ENCODE results near the gene NEURL1.
"Not testable (repeated sequence)": the region's sequence is repeated elsewhere in the genome, so short reads cannot be mapped to it uniquely, and the experiment has no call there.

Gene NEURL1

DNA sequence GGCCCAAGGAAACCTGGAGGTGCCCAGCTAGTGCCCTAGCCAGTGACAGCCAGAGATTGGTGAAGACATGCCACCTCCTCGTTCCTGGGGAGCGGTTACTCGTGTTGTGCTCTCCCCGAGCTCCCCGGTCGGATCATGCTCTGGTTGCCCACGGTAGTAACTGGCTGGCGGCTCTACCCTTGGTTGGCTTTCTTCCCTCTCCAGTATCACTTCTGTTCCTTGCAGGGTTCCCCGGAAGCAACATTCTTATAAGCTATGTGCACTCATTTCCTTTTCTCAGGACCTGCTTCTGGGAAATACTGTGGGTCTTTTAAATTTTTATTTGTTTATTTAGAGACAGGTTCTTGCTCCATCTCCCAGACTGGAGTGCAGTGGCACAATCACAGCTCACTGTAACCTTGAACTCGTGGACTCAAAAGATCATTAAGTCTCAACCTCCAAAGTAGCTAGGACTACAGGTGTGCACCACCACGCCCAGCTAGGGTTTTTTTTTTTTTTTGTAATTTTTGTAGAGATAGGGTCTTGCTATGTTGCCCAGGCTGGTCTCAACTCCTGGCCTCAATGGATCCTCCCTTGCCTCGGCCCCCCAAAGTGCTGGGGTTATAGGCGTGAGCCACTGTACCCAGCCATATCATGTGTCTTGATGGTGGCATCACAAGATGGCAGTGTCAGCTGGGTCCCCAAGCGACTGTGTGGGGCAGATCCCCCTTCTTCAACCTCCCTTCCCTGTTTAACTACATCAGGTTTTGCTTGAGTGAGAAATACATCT, 27.9 kb upstream of the NEURL1 start:
- peak; percentile 11 for DNase-seq (ENCODE audit: low spot score)

DNA sequence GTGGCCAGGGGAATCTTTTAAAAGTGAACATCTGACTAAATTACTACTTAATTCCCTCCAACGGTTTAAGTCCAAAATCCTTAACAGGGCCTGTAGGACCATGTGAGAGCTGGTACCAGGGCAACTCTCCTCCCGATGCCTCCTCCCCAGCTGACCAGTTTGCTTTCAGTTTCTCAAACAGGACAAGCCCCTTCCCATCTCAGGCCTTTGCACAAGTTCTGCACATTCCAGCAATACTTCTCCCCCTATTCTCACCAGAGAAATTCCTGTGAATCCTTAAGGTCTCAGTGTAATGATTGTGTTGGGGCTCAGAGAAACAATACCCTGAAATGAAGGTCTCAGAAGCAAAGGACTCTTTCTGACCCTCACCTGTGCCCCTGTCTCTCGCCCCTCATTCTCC, 26.8 kb upstream of the NEURL1 start:
- no peak for DNase-seq (ENCODE audit: low spot score)

DNA sequence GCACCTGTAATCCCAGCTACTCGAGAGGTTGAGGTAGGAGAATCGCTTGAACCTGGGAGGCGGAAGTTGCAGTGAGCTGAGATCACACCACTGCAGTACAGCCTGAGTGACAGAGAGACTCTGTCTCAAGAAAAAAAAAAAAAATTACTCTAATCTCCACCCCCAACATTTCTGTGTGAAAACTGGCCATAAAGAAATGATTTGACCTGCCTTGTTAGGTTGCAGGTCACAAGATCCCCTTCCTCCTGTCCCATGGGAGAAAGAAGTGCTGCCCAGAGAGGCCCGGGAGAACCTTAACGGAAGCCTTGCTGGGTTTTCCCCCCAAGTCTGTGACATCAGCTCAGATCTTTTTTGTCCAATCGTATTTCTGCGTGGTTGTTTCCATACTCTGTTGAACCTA, 26.1 kb upstream of the NEURL1 start:
- no peak for DNase-seq (ENCODE audit: low spot score)

DNA sequence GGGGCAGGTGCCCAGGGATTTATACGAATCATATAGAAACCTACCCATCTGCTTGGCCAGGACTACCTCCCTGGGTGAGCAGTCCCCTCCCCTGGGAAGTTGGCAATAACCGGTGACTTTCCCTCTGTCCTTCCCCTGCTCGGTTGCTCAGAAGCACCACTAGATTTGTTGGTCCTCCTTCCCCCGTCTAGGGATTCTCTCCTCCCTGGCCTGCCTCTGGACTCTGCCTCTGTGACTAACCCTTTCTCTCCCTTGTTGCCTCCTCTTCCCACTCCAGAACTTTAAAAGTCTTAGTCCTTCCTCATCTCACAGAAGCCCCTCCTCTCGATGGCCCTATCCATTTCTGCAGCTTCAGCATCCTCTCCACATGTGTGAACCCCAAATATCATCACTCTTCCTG, 24.3 kb upstream of the NEURL1 start:
- DNase-seq (ENCODE audit: low spot score) = no peak

DNA sequence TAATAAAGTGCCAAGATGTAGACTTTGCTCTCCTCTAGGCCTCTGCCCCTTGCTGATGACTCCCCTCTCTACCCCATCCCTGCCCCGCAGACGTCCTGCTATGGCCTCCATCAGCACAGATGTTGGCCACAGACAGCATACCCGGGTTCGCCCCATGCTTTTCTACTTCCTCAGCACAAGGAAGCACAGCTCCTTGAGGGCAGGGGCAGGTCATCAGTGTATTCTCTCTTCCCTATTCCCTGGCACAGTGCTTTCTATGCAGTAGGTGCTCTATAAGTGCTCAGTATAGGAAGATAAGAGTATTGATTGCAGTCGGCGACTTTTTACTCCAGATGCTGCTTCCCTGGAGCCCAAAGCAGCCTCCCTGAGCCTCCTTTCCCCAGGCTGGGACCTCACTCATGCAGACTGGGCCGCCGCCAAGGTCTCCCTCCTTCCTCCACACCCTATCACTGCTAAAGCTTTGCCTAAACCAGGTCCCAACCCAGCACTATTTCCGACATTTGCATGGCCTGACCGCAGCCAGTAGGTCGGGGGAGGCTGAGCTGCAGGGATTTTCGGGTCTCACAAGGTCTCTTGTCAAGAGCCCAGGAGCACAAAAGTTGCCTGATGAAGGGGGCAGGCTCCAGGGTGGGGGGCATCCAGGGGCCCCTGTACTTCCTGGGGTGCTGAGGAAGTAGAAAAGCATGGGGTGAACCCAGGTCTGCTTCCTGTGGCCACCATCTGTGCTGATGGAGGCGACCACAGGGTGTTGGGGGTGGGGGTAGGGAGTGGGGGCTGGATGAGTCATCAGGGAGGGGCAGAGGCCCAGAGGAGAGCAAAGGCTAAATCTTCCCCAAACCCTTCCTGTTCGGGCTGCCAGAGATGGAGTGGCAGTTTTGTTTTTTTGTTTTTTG, 22.5 kb upstream of the NEURL1 start:
- no peak for DNase-seq (ENCODE audit: low spot score)

DNA sequence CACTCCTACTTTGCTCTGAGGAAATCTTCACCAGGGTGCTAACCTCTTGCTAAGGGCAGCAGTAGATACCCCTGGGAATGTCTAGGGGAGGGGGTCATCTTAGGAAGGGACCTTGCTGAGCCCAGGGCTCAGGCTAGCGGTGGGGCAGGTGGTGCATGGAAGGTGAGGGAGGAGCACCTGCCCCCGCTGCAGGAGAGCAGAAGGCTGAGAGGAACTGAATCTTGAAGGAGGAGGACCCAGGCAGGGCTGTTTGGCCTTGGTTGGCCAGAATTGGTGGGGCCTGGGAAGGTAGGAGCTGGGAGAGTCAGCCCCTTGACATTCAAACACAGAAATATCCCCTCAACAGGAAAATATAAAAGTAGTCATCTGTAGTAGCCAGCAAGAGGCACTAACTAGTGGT, 21.5 kb upstream of the NEURL1 start:
- no peak for DNase-seq (ENCODE audit: low spot score)

DNA sequence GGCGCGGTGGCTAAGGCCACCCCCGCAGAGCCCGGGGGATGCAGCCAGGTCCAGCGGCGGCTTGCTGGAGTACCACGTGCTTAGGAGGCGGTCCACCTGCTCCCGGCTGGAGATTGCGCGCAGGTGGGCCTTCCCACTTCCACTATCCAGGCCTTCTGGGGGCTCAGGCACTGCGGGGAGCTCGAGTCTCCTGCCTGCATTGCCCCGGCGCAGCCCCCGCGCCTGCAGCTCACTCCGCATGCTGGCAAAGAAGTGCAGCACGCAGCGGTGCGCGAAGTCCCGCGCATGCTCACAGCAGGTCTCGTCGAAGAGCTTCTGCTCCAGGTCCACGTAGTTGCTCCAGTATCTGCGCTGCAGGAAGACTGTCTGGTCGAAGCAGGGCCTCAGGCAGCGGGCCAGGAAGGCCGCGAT, 20.2 kb upstream of the NEURL1 start:
- no peak for DNase-seq (ENCODE audit: low spot score)

DNA sequence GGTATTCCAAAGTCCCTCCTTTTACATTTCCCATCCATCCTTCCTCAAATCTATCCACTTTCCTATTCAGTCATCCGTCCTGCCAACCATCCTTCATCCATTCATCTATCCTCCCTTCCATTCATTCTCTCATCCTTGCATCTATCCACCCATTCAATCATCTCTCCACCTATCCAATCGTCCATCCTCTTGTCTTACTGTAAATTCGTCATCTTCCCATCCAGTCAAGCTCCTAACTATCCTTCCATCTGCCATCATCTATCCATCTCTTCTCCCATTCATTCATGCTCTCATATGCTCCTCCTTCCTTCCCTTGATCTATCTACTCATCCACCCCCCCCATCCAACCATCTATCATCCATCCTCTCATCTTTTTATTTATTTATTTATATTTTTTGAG, 19.4 kb upstream of the NEURL1 start:
- DNase-seq (ENCODE audit: low spot score) = no peak

DNA sequence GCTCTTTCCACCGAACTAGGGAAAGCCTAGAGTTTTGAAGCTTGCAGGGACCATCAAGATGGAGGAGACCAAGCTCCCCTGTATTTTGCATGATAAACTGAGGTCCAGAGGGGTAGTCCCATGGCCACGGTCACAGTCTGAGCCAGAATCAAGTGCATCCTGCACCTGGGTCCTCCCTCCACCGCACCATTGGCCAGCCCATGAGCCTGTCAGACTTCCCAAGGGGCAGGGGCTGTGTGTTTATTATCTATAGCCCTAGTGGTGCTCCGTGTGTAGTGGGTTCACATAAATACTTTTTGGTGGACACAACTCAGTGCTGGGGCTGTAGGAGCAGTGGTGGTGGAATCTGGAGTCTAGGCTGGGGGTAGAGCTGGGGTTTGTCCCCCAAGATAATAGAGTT, 18.1 kb upstream of the NEURL1 start:
- no peak for DNase-seq (ENCODE audit: low spot score)

DNA sequence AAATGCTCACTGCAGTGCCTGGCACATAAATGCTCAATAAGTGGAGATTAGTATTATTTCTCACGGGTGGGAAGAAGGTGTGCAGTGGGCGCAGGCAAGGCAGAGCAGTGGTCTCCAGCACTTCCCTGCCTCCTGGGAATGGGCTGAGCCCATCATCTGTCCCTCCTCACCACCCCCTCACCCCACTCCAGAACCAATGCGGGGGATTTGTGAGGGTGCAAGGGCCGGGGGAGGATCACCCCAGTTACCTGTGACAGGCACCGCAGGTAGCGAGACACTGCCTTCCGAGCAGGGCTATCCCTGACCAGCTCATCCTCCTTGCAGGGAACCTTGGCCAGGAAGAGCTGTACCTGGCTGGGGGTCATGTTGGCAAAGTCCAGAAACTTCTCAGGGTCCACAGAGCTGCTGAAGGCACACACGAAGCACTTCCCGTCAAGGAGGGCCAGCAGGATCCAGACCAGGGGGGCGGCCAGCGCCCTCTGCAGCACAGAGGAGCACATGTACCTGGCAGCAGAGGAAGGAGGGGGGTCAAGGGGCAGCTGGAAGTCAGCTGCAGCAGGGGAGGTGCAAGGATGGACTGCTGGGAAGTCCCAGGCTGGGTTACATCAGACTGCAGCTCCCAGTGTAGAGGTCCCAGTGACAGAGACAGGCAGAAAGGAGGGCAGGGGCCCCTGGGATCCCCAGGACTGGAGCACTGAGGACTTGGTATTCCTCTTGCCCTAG, 17.3 kb upstream of the NEURL1 start:
- no peak for DNase-seq (ENCODE audit: low spot score)

DNA sequence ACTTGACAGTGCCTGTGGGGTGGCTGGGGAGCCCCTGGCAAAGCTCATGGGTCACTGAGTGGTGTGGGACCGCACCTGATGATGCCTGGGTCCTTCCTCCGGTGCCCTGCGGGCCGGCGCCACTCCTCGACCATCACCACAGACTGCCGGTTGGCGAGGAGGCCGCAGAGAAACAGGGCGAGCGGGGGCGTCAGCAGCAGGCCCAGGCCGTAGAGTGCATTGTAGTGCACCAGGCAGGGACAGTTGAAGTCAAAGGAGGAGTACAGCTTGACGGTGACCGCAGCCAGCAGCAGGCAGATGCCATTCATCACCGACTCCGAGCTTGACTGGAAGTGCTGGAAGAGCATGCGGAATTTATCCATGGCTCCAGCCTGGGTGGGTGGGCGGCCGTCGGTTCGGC, 14.8 kb upstream of the NEURL1 start:
- no peak for DNase-seq (ENCODE audit: low spot score)

DNA sequence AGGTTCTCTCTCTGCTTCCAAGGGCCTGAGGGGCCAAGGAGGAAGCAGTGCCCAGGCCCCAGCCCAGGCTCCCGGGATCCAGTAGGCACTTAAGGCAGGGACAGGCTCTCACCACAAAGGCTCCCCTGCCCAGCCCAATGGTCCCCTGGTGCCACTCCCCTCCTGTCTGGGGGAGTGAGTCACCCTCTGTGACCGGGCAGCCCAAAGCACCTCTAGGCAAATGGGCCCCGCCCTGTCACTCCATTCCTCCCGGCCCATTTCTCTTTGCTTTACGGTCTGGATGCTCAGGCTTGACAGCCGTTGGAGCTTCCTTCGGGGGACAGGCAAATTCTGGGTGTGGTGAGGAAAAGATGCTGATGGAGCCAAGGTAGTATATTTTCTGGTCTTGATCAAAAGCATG, 14.4 kb upstream of the NEURL1 start, which contains the start of gene CALHM3:
Gene CALHM3 (minus strand): TSS at position 106 of the 400 bp plus-strand sequence. CDS start 208 bp downstream, outside the sequence.
- DNase-seq (ENCODE audit: low spot score) = no peak

DNA sequence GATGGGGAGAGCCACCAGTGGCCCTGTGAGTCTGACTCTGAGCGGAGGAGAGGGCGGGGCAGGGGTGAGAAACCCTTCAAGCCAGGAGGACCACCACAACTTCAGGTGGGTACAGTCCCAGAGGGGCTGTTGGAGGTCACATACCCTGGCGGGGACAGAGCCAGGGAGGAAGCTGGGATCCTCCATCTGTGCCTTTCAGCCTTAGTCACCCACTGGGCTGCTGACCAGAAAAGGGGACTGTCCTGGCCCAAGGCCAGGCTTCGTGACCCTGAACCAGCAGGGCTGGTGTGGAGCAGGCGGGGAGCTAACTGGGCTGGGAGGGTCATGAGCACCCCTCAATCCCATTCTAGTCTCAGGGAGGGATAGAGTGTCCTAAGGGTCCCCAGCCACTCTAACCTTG, 13.0 kb upstream of the NEURL1 start:
- DNase-seq (ENCODE audit: low spot score) = no peak

DNA sequence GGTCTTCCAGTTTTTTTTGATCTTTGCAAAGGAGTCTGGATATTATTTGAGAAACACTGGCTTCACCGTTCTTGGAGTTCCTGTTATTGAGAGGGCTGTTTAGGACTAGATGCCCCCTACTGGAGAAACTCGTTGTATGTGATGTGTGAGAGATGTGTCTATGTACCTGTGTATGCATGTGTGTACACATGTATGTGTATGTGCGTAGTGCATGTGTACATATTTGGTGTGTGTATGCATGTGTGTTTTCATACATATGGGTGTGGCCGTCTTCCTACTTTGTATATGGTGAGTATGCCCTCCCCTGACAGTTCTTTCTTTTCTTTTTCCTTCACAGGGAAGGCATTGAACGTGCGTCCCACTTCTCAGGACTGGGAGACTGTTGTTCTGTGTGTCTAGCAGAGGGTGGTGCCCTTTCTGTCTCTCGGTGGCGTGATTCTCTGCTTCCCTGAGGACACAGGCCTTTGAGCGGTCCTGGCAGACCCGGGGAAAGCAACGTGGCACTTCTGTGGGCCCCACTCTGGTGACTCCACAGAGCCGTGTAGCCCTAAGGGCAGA, 11.5 kb upstream of the NEURL1 start:
- DNase-seq (ENCODE audit: low spot score) = peak; percentile 67

DNA sequence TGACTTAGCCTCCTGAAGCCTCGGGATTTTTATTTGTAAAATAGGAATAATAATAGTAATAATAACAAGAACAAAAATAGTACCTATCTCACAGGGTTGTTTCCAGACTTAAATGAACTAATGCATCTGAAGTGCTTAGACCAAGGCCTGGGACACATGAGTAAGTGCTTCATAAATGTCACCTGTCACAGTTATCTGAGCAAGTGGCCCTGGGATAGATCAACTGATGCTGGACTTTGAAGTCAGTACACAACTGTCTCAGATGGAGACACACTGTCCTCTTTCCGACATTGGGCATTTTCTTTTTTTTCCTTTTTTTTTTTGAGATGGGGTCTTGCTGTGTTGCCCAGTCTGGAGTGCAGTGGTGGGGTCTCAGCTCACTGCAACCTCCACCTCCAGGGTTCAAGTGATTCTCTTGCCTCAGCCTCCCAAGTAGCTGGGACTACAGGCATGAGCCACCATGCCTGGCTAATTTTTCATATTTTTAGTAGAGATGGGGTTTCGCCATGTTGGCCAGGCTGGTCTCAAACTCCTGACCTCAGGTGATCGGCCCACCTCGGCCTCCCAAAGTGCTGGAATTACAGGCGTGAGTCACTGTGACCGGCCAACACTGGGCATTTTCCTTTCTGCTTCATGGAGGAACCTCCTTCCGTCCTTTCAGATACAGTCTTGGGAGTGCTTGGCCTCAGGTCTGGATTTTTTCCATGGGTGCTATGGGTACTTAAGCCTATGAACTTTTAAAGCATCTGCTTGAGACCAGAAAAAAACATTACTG, 6.7 kb upstream of the NEURL1 start:
- not testable (repeated sequence) for DNase-seq (ENCODE audit: low spot score)

DNA sequence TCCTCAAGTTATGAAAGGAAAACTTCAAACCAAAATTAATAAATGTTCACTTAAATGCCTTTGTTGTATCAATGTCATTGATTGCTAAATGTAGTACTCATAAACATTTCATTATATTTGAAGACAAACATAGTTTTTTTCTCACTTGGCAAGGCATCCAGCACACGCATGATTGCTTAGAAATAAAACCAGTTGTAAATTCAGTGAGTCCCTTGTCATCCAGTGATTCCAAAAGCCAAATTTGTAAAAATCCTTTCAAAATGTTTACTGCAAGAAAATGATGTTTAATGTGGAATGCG, 6.1 kb upstream of the NEURL1 start:
- no peak for DNase-seq (ENCODE audit: low spot score)

DNA sequence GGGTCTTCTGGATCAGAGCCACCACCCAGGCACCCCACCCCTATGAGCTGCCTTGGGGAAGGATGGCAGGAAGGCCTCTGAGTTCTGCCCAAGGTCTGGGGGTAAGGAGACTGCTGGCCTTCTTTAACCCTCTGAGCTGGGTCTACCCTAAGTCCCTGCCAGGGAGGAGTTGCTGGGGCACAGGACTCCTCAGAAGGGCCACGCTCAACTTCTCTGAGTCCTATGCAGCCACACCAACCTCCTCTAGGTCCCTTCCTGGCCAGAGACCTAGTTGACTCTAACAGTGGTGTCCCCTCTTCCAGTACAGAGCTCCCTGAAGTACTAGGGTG, 2.6 kb upstream of the NEURL1 start:
- no peak for DNase-seq (ENCODE audit: low spot score)

DNA sequence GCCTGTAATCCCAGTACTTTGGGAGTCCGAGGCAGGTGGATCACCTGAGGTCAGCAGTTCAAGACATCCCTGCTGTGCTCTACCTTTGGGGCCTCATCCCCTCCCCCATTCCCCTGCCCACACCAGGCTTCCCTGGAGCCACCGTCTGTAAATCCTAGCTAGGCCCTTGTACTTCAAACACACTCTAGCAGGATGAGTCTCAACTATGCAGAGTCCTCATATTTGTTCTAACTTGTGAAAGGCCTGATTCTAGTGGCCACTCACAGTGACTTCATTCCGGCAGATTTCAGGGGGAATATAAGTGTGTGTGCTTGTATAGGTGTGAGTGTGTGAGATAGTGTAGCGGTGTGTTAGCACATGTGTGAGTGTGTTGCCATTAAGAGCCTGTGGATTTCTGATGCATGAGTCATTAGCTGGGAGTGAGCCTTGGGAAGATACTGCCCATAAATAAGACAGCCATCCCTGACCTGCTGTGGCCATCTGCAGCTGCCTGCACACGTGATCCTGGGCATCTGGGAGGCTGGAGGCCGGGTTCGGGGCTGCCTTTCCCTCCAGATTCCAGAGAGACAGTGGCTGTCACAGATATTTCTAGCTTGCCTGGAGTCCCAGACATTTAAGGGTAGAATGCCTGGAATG, 1.7 kb upstream of the NEURL1 start:
- no peak for DNase-seq (ENCODE audit: low spot score)

DNA sequence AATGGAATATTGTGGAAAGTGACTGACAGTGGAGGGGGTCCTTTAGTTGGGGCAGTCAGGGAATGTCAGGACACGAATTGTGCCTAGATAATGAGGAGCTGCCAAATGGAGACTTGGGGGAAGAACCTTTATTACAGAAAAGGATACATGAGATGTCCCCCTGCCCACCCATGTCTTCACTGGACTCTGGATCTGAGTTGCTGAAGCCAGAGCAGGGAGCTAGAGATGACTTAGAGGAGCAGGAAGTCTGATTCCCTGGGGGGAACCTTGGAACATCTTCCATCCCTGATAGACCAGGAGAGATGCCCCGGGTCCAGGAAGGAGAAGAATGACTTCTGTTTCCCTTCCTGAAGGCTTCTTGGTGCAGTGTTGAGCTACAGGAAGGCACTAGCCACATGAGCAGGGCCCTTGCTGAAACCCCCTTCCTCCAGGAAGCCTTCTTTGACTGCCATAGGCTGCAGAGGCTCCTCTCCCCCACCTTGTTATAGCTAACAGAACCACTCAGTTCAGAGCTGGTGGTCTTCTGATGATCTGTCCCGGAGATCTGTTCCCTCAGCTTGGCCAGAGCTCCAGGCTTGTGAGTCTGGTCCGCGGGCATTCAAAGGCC, 747 bp upstream of the NEURL1 start:
- DNase-seq (ENCODE audit: low spot score) = no peak

DNA sequence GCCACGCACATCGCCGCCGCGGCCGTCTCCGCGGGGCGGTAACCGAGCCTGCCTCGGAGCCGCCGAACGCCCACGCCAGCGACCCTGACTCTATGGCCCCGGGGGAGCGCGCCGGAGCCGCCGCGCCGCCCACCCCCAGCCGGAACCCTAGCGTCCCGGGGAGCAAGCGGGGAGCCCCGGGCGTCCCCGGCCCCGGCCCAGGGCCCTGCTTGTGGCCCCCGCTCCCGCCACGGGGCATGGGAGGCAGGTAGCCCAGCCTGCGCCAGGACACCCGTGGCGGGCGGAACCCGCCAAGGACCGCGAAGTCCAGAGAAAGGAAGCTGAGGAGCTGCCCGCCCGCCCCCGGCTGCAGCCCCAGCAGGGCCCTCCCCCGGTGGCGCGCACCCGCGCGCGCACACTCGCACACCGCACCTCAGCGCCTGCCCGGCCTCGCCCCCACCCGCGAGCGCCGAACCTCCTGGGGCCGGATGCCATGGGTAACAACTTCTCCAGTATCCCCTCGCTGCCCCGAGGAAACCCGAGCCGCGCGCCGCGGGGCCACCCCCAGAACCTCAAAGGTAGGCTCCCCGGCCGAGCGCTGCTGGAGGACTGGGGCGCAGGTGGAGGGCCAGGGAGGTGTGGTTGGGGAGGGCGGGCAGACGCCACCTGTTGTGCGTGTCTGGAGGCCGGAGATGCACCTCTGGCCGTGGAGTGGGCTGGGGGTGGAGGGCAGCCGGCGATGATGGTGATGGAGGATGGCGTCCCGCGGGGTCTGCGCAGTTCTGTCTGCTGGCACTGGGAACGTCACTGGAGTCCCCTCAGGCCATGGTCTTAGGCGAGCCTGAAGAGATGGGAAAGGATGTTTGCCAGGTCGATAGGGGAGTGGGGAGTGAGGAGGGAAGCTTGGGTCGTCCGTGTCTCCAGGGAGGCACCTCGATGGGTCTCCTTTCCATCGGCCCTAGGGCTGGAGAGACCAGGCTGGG, 692 bp downstream of the NEURL1 start:
- DNase-seq (ENCODE audit: low spot score) = no peak
